Suprapubic skin (tissue), 4 donors: Measurements from ENCODE around the gene RBM33. TPM values are rescaled to one million over a fixed set of nuclear protein-coding genes. Genes with fewer than 3 reads are reported as not detected.
A peak's percentile ranks its signal among the peaks of the same experiment; 100 is the strongest.

Source experiments
- DNase-seq, 2 donors: peaks; one replicate each; pipeline ENCODE4 v3.0.0-alpha.2; 2019; ENCODE audit warnings: low spot score in 2 of 2
- H3K27ac ChIP-seq: fragments of 200-600 bp; sonication (generic); one replicate; pipeline ENCODE4 v1.5.1; 2019
- H3K27me3 ChIP-seq: fragments of 200-600 bp; sonication (generic); one replicate; pipeline ENCODE4 v1.5.1; 2019
- H3K36me3 ChIP-seq: fragments of 200-600 bp; sonication (generic); one replicate; pipeline ENCODE4 v1.5.1; 2019
- H3K4me1 ChIP-seq: fragments of 200-600 bp; sonication (generic); one replicate; pipeline ENCODE4 v1.5.1; 2019
- H3K4me3 ChIP-seq: fragments of 200-600 bp; sonication (generic); one replicate; pipeline ENCODE4 v1.5.1; 2019; ENCODE audit warnings: mild to moderate bottlenecking
- H3K9me3 ChIP-seq: fragments of 200-600 bp; sonication (generic); one replicate; pipeline ENCODE4 v1.5.1; 2019
- CTCF ChIP-seq, 2 donors: fragments of 200-600 bp in 1 of 2; fragments of 450-650 bp in 1 of 2; sonication (generic) in 1 of 2; IDR thresholded peaks; one replicate each; pipeline ENCODE4 v1.5.1; 2016 to 2019; ENCODE audit warnings: antibody characterized with exemption in 2 of 2, mild to moderate bottlenecking in 1 of 2, moderate library complexity in 1 of 2
- EP300 ChIP-seq: sonication (generic); formaldehyde crosslinking; IDR thresholded peaks from one replicate; pipeline ENCODE4 v1.6.1; 2017; ENCODE audit warnings: antibody characterized with exemption
- POLR2A ChIP-seq, 2 donors: fragments of 450-650 bp; IDR thresholded peaks; one replicate each; pipeline ENCODE4 v1.6.1; 2017; ENCODE audit warnings: antibody characterized with exemption in 2 of 2, mild to moderate bottlenecking in 2 of 2, moderate library complexity in 2 of 2
- POLR2AphosphoS5 ChIP-seq, 3 donors: sonication (generic); formaldehyde crosslinking; IDR thresholded peaks; one replicate each; pipeline ENCODE4 v1.6.1; 2017; ENCODE audit warnings: antibody characterized with exemption in 3 of 3
- WGBS: methylation state at CpG from one replicate; pipeline ENCODE4 v1.1.5; 2018; 5-methylcytosine and 5-hydroxymethylcytosine counted together
- total RNA-seq, 4 donors: library from RNA; depleted of rRNA; stranded (reverse); fragments of >200 nt; gene quantifications; one replicate each; pipeline ENCODE4 v1.1.0, GENCODE V29; 2016

RBM33 gene
- total RNA-seq, 4 donors from 2014 or later: 37.4 to 121 (median 58.2) TPM

GRCh38 chr7:155806096-155806871 lies 161.8 kb downstream of the RBM33 start:
- peaks cover 98% of the 10 kb centered on the region for H3K27me3 ChIP-seq
- no peaks in the 10 kb centered on the region for H3K36me3 ChIP-seq
- WGBS: 36% methylated on average over 28 of the region's 47 CpGs
- TF ChIP-seq EP300 (no peak), POLR2A (IDR thresholded peaks at IDR 0.05) (no peak), POLR2AphosphoS5 (IDR thresholded peaks at IDR 0.05) (no peak), CTCF (IDR thresholded peaks at IDR 0.05) (no peak)
- H3K4me1 ChIP-seq: peaks cover 63% of the 10 kb centered on the region
- peak overlapping the region; percentile 38 for H3K4me3 ChIP-seq
- no peak overlapping the region for H3K27ac ChIP-seq
- no peaks in the 10 kb centered on the region for H3K9me3 ChIP-seq
- DNase-seq: no peak

- H3K4me3 ChIP-seq: no peak overlapping the region
- no peaks in the 10 kb centered on the region for H3K36me3 ChIP-seq
- TF ChIP-seq CTCF (IDR thresholded peaks at IDR 0.05) (no peak), POLR2A (IDR thresholded peaks at IDR 0.05) (no peak), POLR2AphosphoS5 (IDR thresholded peaks at IDR 0.05) (no peak), EP300 (no peak)
- H3K9me3 ChIP-seq: no peaks in the 10 kb centered on the region
- no peak overlapping the region for H3K27ac ChIP-seq
- 34% methylated on average over 19 of the region's 19 CpGs for WGBS
- no peak for DNase-seq
- H3K4me1 ChIP-seq: peaks cover 68% of the 10 kb centered on the region
- peaks cover 100% of the 10 kb centered on the region for H3K27me3 ChIP-seq
These were observed 162.7 kb downstream of the RBM33 start for GRCh38 chr7:155807065-155807671.

- Histone ChIP-seq H3K27me3 (peaks cover 100% of the 10 kb centered on the region), H3K4me1 (peaks cover 65% of the 10 kb centered on the region), H3K9me3 (no peaks in the 10 kb centered on the region), H3K4me3 (peak overlapping the region; percentile 13), H3K27ac (no peak overlapping the region), H3K36me3 (no peaks in the 10 kb centered on the region)
- 8% methylated on average over 22 of the region's 33 CpGs for WGBS
- TF ChIP-seq POLR2AphosphoS5 (IDR thresholded peaks at IDR 0.05) (no peak), CTCF (IDR thresholded peaks at IDR 0.05) (no peak), POLR2A (IDR thresholded peaks at IDR 0.05) (no peak), EP300 (no peak)
- no peak for DNase-seq
These were observed 163.5 kb downstream of the RBM33 start for GRCh38 chr7:155807789-155808548.

- Histone ChIP-seq H3K36me3 (no peaks in the 10 kb centered on the region), H3K27ac (no peak overlapping the region), H3K4me3 (peak overlapping the region; percentile 13), H3K4me1 (peaks cover 58% of the 10 kb centered on the region), H3K27me3 (peaks cover 100% of the 10 kb centered on the region), H3K9me3 (no peaks in the 10 kb centered on the region)
- no peak for DNase-seq
- 2% methylated on average over 23 of the region's 64 CpGs for WGBS
- no peak for TF ChIP-seq POLR2A (IDR thresholded peaks at IDR 0.05)
- TF ChIP-seq EP300: no peak
- no peak for TF ChIP-seq POLR2AphosphoS5 (IDR thresholded peaks at IDR 0.05)
- TF ChIP-seq CTCF (IDR thresholded peaks at IDR 0.05): no peak
These were observed 164.3 kb downstream of the RBM33 start for GRCh38 chr7:155808549-155809331.
